PFSK-1 (cell line): ENCODE results near the gene MPC2.

Source experiments
- FOXP2 ChIP-seq: optimal IDR thresholded peaks from 2 replicates; pipeline ENCODE3; 2011; ENCODE audit warnings: borderline replicate concordance, control low read depth, inconsistent platforms; ENCODE audit not compliant: insufficient read depth; ENCODE audit errors: extremely low read length, extremely low read depth
- POLR2AphosphoS5 ChIP-seq: IDR thresholded peaks from 2 replicates; pipeline ENCODE4 v1.6.1; 2012; ENCODE audit warnings: low read depth, mild to moderate bottlenecking, control low read depth, low read length, moderate library complexity
- SIN3A ChIP-seq: IDR thresholded peaks from 2 replicates; pipeline ENCODE4 v1.6.1; 2012; ENCODE audit warnings: mild to moderate bottlenecking, low read length, moderate library complexity, borderline replicate concordance; ENCODE audit not compliant: insufficient read depth
- TAF1 ChIP-seq: IDR thresholded peaks from 2 replicates; pipeline ENCODE4 v1.6.1; 2012; ENCODE audit warnings: low read length, control low read depth, borderline replicate concordance; ENCODE audit not compliant: insufficient read depth
- TF ChIP-seq, protein P1 (sequence below), 2 experiments: IDR thresholded peaks; 2 replicates each; pipeline versions ENCODE4 v1.6.1 to v1.8.0; 2011 to 2012; ENCODE audit warnings: low read depth in 2 of 2, low read length in 2 of 2, control low read depth in 1 of 2, inconsistent platforms in 1 of 2, mild to moderate bottlenecking in 1 of 2, moderate library complexity in 1 of 2; ENCODE audit not compliant: insufficient read depth in 1 of 2

Gene MPC2

DNA sequence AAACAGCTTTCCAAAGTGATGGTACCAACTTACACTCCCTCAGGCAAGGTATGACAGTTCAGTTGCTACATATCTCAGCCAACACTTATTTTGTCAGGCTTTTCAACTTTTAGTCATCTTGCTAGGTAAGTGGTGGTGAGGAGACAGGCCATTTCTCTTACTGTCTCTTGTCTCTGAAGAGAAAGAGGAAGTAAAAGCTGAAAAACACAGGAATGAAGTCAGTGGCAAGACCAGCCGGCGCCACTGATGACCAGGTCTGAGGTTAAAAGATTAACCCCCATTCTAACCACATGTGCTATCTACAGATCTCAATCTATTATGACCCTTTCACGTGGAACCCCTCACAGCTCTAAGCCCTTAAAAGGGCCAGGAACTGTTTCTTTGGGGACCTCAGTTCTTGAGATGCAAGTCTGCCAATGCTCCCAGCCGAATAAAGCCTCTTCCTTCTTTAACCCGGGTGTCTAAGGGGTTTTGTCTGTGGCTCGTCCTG lies 27.1 kb downstream of the MPC2 start:
- TF ChIP-seq, protein P1, sequence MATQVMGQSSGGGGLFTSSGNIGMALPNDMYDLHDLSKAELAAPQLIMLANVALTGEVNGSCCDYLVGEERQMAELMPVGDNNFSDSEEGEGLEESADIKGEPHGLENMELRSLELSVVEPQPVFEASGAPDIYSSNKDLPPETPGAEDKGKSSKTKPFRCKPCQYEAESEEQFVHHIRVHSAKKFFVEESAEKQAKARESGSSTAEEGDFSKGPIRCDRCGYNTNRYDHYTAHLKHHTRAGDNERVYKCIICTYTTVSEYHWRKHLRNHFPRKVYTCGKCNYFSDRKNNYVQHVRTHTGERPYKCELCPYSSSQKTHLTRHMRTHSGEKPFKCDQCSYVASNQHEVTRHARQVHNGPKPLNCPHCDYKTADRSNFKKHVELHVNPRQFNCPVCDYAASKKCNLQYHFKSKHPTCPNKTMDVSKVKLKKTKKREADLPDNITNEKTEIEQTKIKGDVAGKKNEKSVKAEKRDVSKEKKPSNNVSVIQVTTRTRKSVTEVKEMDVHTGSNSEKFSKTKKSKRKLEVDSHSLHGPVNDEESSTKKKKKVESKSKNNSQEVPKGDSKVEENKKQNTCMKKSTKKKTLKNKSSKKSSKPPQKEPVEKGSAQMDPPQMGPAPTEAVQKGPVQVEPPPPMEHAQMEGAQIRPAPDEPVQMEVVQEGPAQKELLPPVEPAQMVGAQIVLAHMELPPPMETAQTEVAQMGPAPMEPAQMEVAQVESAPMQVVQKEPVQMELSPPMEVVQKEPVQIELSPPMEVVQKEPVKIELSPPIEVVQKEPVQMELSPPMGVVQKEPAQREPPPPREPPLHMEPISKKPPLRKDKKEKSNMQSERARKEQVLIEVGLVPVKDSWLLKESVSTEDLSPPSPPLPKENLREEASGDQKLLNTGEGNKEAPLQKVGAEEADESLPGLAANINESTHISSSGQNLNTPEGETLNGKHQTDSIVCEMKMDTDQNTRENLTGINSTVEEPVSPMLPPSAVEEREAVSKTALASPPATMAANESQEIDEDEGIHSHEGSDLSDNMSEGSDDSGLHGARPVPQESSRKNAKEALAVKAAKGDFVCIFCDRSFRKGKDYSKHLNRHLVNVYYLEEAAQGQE (IDR thresholded peaks at IDR 0.05; ENCODE audit: insufficient read depth in 1 of 2, low read depth in 2 of 2, low read length in 2 of 2): no peak
- no peak for TF ChIP-seq POLR2AphosphoS5
- TF ChIP-seq SIN3A: no peak
- no peak for TF ChIP-seq FOXP2
- TF ChIP-seq TAF1: no peak

DNA sequence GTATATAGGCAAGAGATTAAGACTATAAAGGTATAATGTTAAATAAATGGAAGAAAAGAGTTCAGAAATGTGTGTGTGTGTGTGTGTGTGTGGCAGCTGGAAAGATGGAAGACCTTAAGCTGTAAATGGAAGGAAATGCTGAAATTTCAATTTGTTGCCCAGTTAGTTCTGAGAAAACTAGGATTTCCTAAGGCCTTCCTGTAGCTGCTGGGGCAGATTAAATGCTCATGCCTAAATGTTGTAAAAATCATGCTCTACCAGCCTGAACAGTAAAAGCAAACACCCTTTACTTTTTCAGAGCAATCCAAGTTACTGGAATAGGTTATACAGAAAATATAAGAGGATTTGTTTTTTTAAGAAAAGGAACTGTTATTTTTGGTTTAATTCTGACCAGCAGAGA lies 31.2 kb downstream of the MPC2 start:
- no peak for TF ChIP-seq SIN3A
- TF ChIP-seq FOXP2: no peak

DNA sequence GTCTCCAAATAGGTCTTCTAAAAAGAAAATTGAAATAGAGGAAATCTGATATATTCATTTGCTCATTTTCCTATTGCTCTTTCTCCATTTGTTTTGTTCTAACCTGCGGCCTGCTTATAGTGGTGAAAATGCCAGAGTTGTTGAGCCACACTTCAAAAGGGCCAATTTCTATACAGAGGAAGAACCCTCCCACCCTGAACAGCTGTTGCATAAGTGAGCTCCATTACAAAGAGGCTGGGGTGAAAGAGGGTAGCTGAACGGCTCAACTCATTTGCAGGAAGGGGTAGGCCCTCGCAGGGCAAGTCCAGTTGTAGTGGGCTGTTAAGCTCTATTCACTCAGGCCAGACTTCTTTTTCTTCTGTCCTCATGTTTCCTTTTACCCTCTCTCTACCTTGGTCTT lies 31.7 kb downstream of the MPC2 start:
- no peak for TF ChIP-seq POLR2AphosphoS5
- no peak for TF ChIP-seq FOXP2
- TF ChIP-seq SIN3A: no peak
- TF ChIP-seq, protein P1 (IDR thresholded peaks at IDR 0.05; ENCODE audit: insufficient read depth in 1 of 2, low read depth in 2 of 2, low read length in 2 of 2): no peak
- TF ChIP-seq TAF1: no peak

DNA sequence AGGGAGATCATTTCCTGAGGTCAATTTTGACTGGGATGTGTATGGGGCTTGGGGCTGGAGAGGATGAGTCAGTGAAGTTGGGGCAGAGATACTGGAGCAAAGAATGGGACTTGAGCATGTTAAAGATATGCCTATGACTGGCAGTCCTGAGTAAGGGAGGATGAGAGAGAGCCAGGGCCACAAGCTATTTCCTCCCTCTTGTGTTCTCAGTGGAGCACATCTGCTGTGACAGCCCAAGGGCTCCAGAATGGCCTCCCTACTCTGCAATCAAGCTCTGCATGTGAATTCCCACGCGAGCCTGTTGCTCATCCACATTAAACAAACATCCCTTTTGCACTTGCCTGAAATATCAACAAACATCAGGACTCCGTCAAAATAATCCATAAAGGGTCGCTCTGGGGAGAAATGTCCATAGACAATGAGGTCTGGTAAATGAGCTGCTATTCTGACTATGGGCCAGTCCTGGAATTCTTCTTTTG lies 32.2 kb downstream of the MPC2 start:
- TF ChIP-seq, protein P1 (IDR thresholded peaks at IDR 0.05; ENCODE audit: insufficient read depth in 1 of 2, low read depth in 2 of 2, low read length in 2 of 2): no peak
- no peak for TF ChIP-seq TAF1
- peak; percentile 20 for TF ChIP-seq FOXP2

DNA sequence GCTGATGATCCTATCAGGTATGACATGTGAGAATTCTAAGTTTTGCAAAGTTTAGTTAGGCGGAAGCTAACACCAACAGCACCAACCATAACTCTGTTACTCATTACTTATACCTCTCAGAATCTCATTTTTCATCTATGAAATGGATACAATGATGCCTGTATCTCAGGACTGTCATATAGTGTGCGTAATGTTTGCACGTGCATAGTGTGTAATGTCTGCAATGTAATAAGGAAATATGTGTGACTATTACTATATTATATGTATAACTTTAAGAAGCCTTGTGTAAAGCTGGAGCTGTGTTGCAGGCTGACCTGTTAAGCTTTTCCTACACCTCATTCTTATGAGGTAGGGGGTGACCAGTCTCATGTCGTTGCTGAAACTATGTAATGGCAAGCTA lies 36.0 kb downstream of the MPC2 start:
- TF ChIP-seq, protein P1 (IDR thresholded peaks at IDR 0.05; ENCODE audit: insufficient read depth in 1 of 2, low read depth in 2 of 2, low read length in 2 of 2): no peak
- TF ChIP-seq FOXP2 (no peak), TAF1 (no peak), SIN3A (no peak), POLR2AphosphoS5 (no peak)
